HL-60 (cell line): ENCODE results near the gene CNGB1.

Source experiments
- DNase-seq, 2 experiments: peaks; one replicate each; pipeline ENCODE4 v3.0.0-alpha.2; 2010 to 2020; ENCODE audit warnings: low read depth in 1 of 2, low spot score in 1 of 2
- H3K27ac ChIP-seq: fragments of 250-450 bp; sonication (Bioruptor Pico); replicated peaks from 2 replicates; pipeline ENCODE4 v1.5.1; 2020; ENCODE audit warnings: mild to moderate bottlenecking, moderate library complexity
- H3K27me3 ChIP-seq: fragments of 250-450 bp; sonication (Bioruptor Pico); 2 replicates; pipeline ENCODE4 v1.5.1; 2021; ENCODE audit warnings: mild to moderate bottlenecking, moderate library complexity; ENCODE audit not compliant: insufficient read depth, poor library complexity, severe bottlenecking
- H3K4me3 ChIP-seq: replicated peaks from 2 replicates; pipeline ENCODE4 v1.5.1; 2011; ENCODE audit warnings: mild to moderate bottlenecking, control low read depth, low read length; ENCODE audit not compliant: insufficient read depth
- CTCF ChIP-seq: IDR thresholded peaks from one replicate; pipeline ENCODE4 v1.5.1; 2011; ENCODE audit warnings: low read length, control low read depth, inconsistent platforms; ENCODE audit not compliant: insufficient read depth
- GABPA ChIP-seq: IDR thresholded peaks from 2 replicates; pipeline ENCODE4 v1.6.1; 2012; ENCODE audit warnings: low read depth
- POLR2AphosphoS5 ChIP-seq: IDR thresholded peaks from 2 replicates; pipeline ENCODE4 v1.6.1; 2012; ENCODE audit warnings: low read depth
- REST ChIP-seq: IDR thresholded peaks from 2 replicates; pipeline ENCODE4 v1.6.1; 2012; ENCODE audit warnings: low read depth; ENCODE audit not compliant: insufficient replicate concordance
- SPI1 ChIP-seq: IDR thresholded peaks from 2 replicates; pipeline ENCODE4 v1.6.1; 2012; ENCODE audit warnings: low read depth, mild to moderate bottlenecking, borderline replicate concordance

Gene CNGB1

GRCh38 chr16:57962756-57963155 lies 8.2 kb downstream of the CNGB1 start:
- H3K27me3 ChIP-seq: no peaks in the 10 kb centered on the region
- DNase-seq: no peak
- no peak overlapping the region for H3K27ac ChIP-seq
- TF ChIP-seq GABPA (no peak), REST (no peak), CTCF (no peak), SPI1 (no peak), POLR2AphosphoS5 (no peak)
- H3K4me3 ChIP-seq: no peak overlapping the region

- Histone ChIP-seq H3K27me3 (no peaks in the 10 kb centered on the region), H3K27ac (no peak overlapping the region), H3K4me3 (no peak overlapping the region)
- DNase-seq: no peak
- TF ChIP-seq POLR2AphosphoS5 (no peak), SPI1 (no peak), REST (no peak), GABPA (no peak), CTCF (no peak)
These were observed 8.9 kb downstream of the CNGB1 start for GRCh38 chr16:57962046-57962445.

GRCh38 chr16:57961538-57961937 lies 9.4 kb downstream of the CNGB1 start:
- no peaks in the 10 kb centered on the region for H3K27me3 ChIP-seq
- H3K27ac ChIP-seq: no peak overlapping the region
- TF ChIP-seq POLR2AphosphoS5 (no peak), GABPA (no peak)
- H3K4me3 ChIP-seq: no peak overlapping the region
- no peak for DNase-seq

GRCh38 chr16:57960826-57961472 lies 10.0 kb downstream of the CNGB1 start:
- Histone ChIP-seq H3K4me3 (no peak overlapping the region), H3K27me3 (no peaks in the 10 kb centered on the region), H3K27ac (no peak overlapping the region)
- TF ChIP-seq CTCF: no peak
- no peak for TF ChIP-seq REST
- no peak for DNase-seq
